Right hindlimb (tissue), 1 donor: ENCODE data around the gene SLC39A11.

Experiments used
- DNase-seq: peaks from one replicate; pipeline ENCODE4 v3.0.0-alpha.2; 2018

SLC39A11 gene

GRCh38 chr17:73042809-73043685 is 49.4 kb downstream of the SLC39A11 start:
- peak; percentile 59 for DNase-seq

GRCh38 chr17:73042225-73042624 is 50.3 kb downstream of the SLC39A11 start:
- DNase-seq, result no peak

GRCh38 chr17:73039282-73039681 is 53.2 kb downstream of the SLC39A11 start:
- no peak for DNase-seq

- DNase-seq, result no peak
Measured at GRCh38 chr17:73031472-73031871, 61.0 kb downstream of the SLC39A11 start.

GRCh38 chr17:73030995-73031394 is 61.5 kb downstream of the SLC39A11 start:
- no peak for DNase-seq

DNA sequence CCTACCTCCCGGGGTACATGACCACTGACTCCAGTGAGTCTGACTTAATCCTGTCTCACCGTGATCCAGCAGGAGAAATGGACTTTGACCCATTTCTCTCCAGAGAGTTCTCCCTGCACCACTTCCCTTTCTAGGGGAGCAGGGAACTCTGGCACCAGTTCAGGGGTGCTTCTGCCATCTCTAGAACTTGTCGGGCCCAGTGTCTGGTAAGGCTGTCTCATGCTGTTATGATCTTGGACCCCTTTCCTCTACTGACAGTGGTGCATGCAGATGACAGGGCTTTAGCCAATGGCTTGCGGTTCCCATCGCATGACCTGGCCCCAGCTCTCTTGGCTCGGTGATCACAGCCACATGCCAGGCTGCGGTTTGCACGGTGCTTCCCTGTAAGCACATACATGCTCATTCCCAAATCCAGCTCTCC is 62.0 kb downstream of the SLC39A11 start:
- DNase-seq, result peak; percentile 62

- DNase-seq, result no peak
Measured at GRCh38 chr17:73029991-73030390, 62.5 kb downstream of the SLC39A11 start.

GRCh38 chr17:73029021-73029420 is 63.5 kb downstream of the SLC39A11 start:
- no peak for DNase-seq

DNA sequence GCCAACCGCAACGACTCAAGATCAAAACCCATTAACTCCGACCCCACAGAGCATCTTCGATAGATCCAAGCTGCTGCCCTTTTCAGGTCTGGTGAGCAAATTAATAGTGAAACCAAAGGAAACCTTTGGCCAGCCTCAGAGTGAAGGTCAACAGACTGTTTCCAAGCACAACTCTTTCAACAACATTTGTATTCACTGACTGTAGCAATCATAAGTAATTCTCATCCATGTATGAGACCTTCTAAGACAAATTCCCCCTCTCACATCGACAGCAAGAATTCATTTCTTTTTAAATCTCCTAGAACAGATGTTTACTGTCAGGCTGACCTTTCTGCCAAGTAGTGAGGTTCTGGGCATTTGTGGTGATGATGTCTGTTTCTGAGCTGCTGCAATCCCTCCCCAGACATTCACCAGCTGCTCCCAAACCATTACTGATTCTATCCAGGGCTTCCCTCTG is 64.2 kb downstream of the SLC39A11 start:
- DNase-seq, result no peak

- no peak for DNase-seq
Measured at GRCh38 chr17:73027130-73027741, 65.3 kb downstream of the SLC39A11 start.

GRCh38 chr17:73025041-73025560 is 67.4 kb downstream of the SLC39A11 start:
- DNase-seq, result no peak

DNA sequence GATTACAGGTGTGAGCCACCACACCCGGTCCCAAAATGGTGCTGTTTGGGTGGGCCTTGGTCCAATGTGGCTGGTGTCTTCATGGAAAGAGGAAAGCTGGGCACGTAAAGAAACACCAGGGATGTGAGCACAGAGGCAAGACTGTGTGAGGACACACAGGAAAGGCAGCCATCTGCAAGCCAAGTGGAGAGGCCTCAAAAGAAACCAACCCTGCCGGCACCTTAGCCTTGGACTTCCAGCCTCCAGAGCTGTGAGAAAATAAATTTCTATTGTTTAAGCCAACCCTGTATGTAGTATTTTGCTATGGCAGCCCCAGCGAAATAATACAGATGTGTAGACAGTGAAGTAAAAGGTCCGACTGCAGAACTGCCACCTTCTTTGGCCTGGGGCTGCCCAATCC is 68.7 kb downstream of the SLC39A11 start:
- DNase-seq, result no peak

DNA sequence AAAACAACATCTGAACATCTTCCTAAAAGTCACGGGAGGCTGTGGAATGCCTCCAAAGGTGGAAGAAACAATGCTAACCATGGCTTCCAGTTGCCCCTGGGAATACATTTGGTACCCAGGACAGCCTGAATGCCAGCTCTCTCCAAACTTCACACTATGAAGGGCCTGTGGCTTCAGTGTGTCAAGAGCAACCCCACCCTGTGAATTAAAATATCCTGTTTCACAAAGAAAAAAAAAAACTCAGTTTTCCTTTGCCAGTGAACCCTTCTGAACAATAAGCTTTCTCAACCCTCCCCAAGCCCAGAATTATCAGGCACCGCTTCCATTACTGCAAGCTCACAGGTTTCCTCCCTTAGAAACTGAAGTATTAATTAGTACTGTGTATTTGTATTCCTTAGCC is 69.8 kb downstream of the SLC39A11 start:
- DNase-seq, result no peak

DNA sequence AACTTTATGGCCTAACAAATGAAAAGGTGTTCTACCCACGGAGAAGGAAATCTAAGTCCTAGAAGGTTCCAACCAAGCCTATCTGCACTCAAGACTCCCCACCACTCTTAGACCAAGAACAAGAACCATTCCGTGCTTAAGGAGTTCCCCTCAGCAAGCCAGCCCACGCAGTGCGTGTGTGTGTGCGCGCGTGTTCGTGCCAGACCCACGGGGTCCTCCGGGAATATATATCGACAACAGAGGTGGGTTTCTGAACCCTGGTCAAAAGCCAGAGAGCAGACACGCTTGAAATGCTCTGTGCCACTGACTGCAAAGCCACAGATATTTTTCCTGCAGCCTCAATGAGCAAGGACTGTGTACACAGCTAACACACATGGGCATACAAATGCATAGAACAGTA is 70.7 kb downstream of the SLC39A11 start:
- DNase-seq, result no peak

GRCh38 chr17:73020110-73020509 is 72.4 kb downstream of the SLC39A11 start:
- no peak for DNase-seq

- DNase-seq, result no peak
Measured at GRCh38 chr17:73018599-73018998, 73.9 kb downstream of the SLC39A11 start.

GRCh38 chr17:73017658-73018057 is 74.8 kb downstream of the SLC39A11 start:
- no peak for DNase-seq

DNA sequence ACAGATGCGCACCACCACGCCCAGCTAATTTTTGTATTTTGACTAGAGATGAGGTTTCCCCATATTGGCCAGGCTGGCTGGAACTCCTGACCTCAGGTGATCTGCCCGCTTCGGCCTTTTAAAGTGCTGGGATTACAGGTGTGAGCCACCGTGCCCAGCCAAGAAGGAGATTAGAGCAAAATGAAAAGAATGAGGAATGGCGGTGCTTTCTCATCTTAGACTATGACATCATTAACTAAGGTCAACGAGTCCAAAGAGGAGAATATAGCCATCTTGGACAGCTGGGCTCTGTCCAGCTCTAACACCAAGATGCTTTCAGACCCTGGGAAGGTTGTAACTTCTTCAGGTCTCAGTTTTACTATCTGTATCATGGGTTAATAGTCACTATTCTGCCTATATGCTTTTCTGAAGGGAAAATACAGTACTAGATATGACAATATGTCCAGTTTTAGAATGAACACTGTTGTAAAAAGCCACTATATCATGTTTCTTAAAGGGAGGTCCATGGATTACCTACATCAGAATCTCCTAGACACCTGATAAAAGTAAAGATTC is 76.7 kb downstream of the SLC39A11 start:
- no peak for DNase-seq

- DNase-seq, result no peak
Measured at GRCh38 chr17:73013816-73014663, 78.4 kb downstream of the SLC39A11 start.

DNA sequence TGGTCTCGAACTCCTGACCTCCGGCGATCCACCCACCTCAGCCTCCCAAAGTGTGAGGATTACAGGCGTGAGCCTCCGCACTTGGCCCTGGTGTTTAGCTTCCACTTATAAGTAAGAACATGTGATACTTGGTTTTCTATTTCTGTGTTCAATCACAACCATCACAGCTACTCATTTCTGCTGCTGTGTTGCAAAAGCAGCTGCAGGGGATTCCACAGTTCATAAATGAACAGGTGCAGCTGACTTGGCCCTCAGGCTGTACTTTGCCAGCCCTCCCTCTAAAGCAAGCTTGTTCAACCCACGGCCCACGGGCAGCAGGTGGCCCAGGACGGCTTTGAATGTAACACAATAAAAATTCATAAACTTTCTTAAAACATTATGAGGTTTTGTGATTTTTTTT is 79.2 kb downstream of the SLC39A11 start:
- DNase-seq, result peak; percentile 61

DNA sequence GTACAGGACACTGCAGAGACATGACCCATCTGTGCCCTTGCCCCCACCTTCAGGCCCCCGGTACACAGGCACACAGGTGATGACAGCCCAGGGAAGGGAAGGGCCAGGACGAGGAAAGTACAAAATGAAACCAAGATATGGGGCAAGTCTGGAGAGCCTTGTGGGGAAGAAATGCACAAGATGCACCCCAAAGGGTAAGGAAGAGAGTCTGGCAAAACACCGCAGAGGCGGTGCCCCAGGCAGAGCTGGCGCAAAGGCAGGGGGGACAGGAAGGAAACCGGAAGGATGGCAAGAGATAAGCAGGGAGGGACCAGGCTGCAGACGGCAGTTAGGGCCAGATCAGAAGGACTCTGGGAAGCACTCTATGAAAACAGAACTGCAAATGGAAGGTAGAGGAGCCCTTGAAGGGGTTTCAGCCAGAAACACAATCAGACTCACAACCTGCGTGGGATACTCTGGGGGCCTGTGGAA is 81.4 kb downstream of the SLC39A11 start:
- DNase-seq, result no peak

- DNase-seq, result no peak
Measured at GRCh38 chr17:73010414-73010813, 82.1 kb downstream of the SLC39A11 start.

- DNase-seq, result peak; percentile 48
Measured at GRCh38 chr17:73007407-73007806, 85.1 kb downstream of the SLC39A11 start.
